Mesothelial cell of epicardium (in vitro differentiated cells): ENCODE results near the gene OR5B21. TPM values are rescaled to one million over a fixed set of nuclear protein-coding genes. Genes with fewer than 3 reads are reported as not detected.

Experiments
- DNase-seq, 2 experiments: peaks; one replicate each; pipeline ENCODE4 v3.0.0; 2021; ENCODE audit warnings: low spot score in 2 of 2; ENCODE audit not compliant: unreplicated experiment in 2 of 2
- H3K27ac Mint-ChIP-seq: 2 replicates; pipeline ENCODE4 v1.8.0; 2021; ENCODE audit warnings: mixed read lengths
- H3K27me3 Mint-ChIP-seq: 2 replicates; pipeline ENCODE4 v1.8.0; 2021; ENCODE audit warnings: low read depth, mixed read lengths
- H3K36me3 Mint-ChIP-seq: 2 replicates; pipeline ENCODE4 v1.8.0; 2021; ENCODE audit warnings: mixed read lengths
- H3K4me1 Mint-ChIP-seq: 2 replicates; pipeline ENCODE4 v1.8.0; 2021; ENCODE audit warnings: mixed read lengths
- H3K4me3 Mint-ChIP-seq: 2 replicates; pipeline ENCODE4 v1.8.0; 2021; ENCODE audit warnings: mild to moderate bottlenecking, moderate library complexity, mixed read lengths
- H3K9me3 Mint-ChIP-seq: 2 replicates; pipeline ENCODE4 v1.8.0; 2021; ENCODE audit warnings: mixed read lengths
- total RNA-seq: library from RNA; stranded (reverse); gene quantifications from 3 replicates; pipeline ENCODE4 v1.2.1, GENCODE V29; 2021
- TF ChIP-seq, protein P1 (sequence below): fragments of 200-600 bp; sonication (generic); IDR thresholded peaks from one replicate; pipeline ENCODE4 v1.5.0; 2021; ENCODE audit warnings: antibody characterized with exemption; ENCODE audit not compliant: unreplicated experiment

Gene OR5B21
- total RNA-seq, 1 donor from 2014 or later = not detected

DNA sequence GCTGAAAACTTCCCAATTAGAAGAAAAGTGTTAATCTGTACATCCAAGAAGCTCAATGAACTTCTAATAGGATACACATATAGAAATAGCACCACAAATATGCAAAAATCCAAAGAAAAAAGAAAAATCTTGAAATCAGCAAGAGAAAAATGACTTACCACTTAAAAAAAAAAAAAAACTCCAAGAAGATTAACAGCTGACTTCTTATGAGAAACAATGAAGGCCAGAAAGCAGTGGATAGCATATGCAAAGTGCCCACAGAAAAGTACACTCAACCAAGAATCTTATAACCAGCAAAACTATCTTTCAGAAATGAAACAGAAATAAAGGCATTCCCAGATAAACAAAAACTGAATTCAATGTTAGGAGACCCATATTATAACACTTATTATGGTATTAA lies 36.0 kb downstream of the OR5B21 start:
- TF ChIP-seq, protein P1, sequence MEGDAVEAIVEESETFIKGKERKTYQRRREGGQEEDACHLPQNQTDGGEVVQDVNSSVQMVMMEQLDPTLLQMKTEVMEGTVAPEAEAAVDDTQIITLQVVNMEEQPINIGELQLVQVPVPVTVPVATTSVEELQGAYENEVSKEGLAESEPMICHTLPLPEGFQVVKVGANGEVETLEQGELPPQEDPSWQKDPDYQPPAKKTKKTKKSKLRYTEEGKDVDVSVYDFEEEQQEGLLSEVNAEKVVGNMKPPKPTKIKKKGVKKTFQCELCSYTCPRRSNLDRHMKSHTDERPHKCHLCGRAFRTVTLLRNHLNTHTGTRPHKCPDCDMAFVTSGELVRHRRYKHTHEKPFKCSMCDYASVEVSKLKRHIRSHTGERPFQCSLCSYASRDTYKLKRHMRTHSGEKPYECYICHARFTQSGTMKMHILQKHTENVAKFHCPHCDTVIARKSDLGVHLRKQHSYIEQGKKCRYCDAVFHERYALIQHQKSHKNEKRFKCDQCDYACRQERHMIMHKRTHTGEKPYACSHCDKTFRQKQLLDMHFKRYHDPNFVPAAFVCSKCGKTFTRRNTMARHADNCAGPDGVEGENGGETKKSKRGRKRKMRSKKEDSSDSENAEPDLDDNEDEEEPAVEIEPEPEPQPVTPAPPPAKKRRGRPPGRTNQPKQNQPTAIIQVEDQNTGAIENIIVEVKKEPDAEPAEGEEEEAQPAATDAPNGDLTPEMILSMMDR = no peak
- Mint-ChIP-seq H3K9me3 (peaks cover 66% of the 10 kb centered on the region), H3K27me3 (no peaks in the 10 kb centered on the region)

DNA sequence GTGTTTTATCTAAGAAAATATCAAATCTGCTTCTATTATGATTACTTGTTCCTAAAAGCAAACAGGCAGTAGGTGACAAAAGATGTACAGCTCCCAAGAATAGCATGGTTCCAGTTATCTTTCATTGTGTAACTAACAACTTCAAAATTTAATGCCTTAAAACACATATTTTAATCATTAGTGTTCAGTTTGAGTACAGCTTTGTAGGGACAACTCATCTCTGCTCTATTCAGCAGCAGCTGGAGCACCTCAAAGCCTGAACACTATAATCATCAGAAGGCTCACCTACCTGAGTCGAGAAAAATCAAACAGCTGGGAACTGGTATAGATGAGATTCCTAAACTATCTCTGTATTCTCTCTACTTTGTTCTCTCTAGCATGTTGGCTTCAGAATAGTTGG lies 41.6 kb downstream of the OR5B21 start:
- Mint-ChIP-seq H3K4me3 (no peak overlapping the region), H3K27ac (no peak overlapping the region), H3K36me3 (no peaks in the 10 kb centered on the region), H3K9me3 (peaks cover 33% of the 10 kb centered on the region), H3K27me3 (no peaks in the 10 kb centered on the region), H3K4me1 (no peaks in the 10 kb centered on the region)
- TF ChIP-seq, protein P1 = no peak
- DNase-seq = no peak

More for the DNA sequence above, 36.0 kb downstream of the OR5B21 start:
- Mint-ChIP-seq H3K36me3 (no peaks in the 10 kb centered on the region), H3K4me3 (no peak overlapping the region), H3K4me1 (no peaks in the 10 kb centered on the region), H3K27ac (no peak overlapping the region)
- DNase-seq = no peak

DNA sequence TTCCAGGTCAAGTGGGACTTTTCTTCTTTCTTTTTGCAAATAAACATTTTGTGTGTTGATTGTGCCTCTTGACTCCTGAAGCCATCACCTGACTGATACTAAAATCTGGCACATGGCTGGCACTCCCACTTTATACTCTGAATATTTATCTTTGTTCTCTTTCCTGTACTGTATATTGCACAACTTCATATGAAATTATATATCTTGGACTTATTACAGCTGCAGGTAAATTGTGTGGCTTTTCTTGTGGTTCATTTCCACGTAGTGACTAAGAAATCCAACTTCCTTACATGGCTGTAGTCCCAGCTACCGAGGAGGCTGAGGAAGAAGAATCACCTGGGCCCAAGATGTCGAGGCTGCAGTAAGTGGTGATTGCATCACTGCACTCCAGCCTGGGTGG lies 42.2 kb downstream of the OR5B21 start:
- Mint-ChIP-seq H3K4me3 (no peak overlapping the region), H3K4me1 (no peaks in the 10 kb centered on the region), H3K27ac (no peak overlapping the region)

More for the DNA sequence above, 42.2 kb downstream of the OR5B21 start:
- H3K27me3 Mint-ChIP-seq = no peaks in the 10 kb centered on the region
- H3K36me3 Mint-ChIP-seq = no peaks in the 10 kb centered on the region
- peaks cover 31% of the 10 kb centered on the region for H3K9me3 Mint-ChIP-seq
- TF ChIP-seq, protein P1 = no peak
- DNase-seq = no peak

Other genes with a start within 250 kb of the OR5B21 start
- not detected in 3 replicates for gene OR10W1, start 239.8 kb downstream of the OR5B21 start, total RNA-seq
- not detected in 3 replicates for gene OR5B17, start 149.0 kb downstream of the OR5B21 start, total RNA-seq
- not detected in 3 replicates for gene OR5B3, start 101.2 kb downstream of the OR5B21 start, total RNA-seq
- gene OR5B2, start 80.0 kb downstream of the OR5B21 start, total RNA-seq = not detected in 3 replicates
- not detected in 3 replicates for gene OR5B12, start 65.9 kb downstream of the OR5B21 start, total RNA-seq
- gene LPXN, start 67.8 kb upstream of the OR5B21 start, total RNA-seq = 5.1 to 6.2 TPM (median 5.8 TPM) in 3 replicates
- 39.6 to 41.0 TPM (median 39.7 TPM) in 3 replicates for gene ZFP91, start 71.0 kb upstream of the OR5B21 start, total RNA-seq
- gene CNTF, start 114.6 kb upstream of the OR5B21 start, total RNA-seq = 2.5 to 2.7 TPM (median 2.7 TPM) in 3 replicates
- gene GLYAT, start 223.8 kb upstream of the OR5B21 start, total RNA-seq = not detected in 3 replicates